ENCODE measurements around the gene HDGF. TPM values are rescaled to one million over a fixed set of nuclear protein-coding genes. Genes with fewer than 3 reads are reported as not detected.

The HDGF gene
- total and polyA plus RNA-seq, 9 of the 15 experiments (the other 6 are each of a cell fraction or from before 2014, with no cell fraction given): 38.8 to 601 (median 400) TPM

DNA sequence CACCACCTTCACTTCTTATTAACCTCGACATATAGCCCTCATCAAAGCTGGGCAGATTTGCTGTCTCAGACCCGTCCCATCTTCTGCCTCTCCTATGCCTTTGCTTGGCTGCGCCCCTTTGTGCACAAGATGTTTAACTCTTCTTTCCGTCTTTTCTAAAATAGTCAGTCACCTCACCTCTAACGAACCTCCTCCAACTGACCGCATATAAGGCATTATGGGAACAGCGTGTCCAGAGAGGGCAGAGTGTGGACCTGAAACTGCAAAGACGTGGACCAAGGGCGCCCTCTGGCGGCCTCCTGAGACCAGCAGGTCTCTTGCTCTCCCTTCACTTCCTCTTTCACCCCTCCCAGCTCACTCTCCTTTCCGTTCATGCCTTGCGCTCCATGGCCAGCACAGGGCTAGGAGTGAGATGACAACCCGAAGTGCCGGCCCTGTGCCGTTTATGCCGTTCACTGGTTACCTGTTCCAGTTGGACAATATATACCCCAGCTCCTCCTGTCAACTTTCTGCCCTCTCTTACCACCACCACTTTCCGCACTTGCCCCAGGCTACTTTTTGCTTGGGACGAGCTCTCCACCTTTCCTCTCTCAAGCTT, 25.7 kb downstream of the HDGF start (continued):
- TF ChIP-seq NEUROD1 (IDR thresholded peaks at IDR 0.05; ENCODE audit: borderline replicate concordance, low read depth, low read length, partially characterized antibody) (peak; percentile 65), ZNF165 (CRISPR knock-in tag; IDR thresholded peaks at IDR 0.05; ENCODE audit: borderline replicate concordance) (no peak), HEY1 (CRISPR knock-in tag; IDR thresholded peaks at IDR 0.05; ENCODE audit: borderline replicate concordance) (no peak), ATF1 (CRISPR knock-in tag; IDR thresholded peaks at IDR 0.05) (no peak), ATF1 (tag; IDR thresholded peaks at IDR 0.05) (peak; percentile 43; the same call in 1 of the 2 replicates), ZNF408 (CRISPR knock-in tag; IDR thresholded peaks at IDR 0.05; ENCODE audit: low read depth) (no peak), NR4A1 (CRISPR knock-in tag; IDR thresholded peaks at IDR 0.05) (no peak), NR4A1 (tag; IDR thresholded peaks at IDR 0.05) (no peak), ZNF232 (CRISPR knock-in tag; IDR thresholded peaks at IDR 0.05) (no peak), FOXP1 (CRISPR knock-in tag; IDR thresholded peaks at IDR 0.05) (no peak; the same call in 1 of the 2 replicates), ZNF384 (IDR thresholded peaks at IDR 0.05; ENCODE audit: low read depth, low read length) (no peak; the same call in 1 of the 2 replicates), HDAC1 (IDR thresholded peaks at IDR 0.05) (peak in 1 of 2 experiments; percentile 86; a peak in 1 of 4 replicates), RFX1 (IDR thresholded peaks at IDR 0.05) (no peak), LARP7 (IDR thresholded peaks at IDR 0.05) (no peak), TCF7 (IDR thresholded peaks at IDR 0.05; ENCODE audit: borderline replicate concordance) (no peak), TCFL5 (CRISPR knock-in tag; conservative IDR thresholded peaks at IDR 0.05) (no peak), GATAD2B (IDR thresholded peaks at IDR 0.05; ENCODE audit: borderline replicate concordance) (no peak), NONO (IDR thresholded peaks at IDR 0.05; ENCODE audit: low read depth in 2 of 2, low read length in 1 of 2) (0 out of 4 replicates have a peak, but pooled peaks of 1 of the 2 experiments have one; percentile 13), ZNF445 (CRISPR knock-in tag; IDR thresholded peaks at IDR 0.05; ENCODE audit: low read depth) (no peak), EZH2 (IDR thresholded peaks at IDR 0.05; ENCODE audit: borderline replicate concordance, low read depth, low read length) (no peak), CBX8 (IDR thresholded peaks at IDR 0.05; ENCODE audit: borderline replicate concordance, extremely low read depth, low read depth, low read length, poor library complexity, severe bottlenecking) (no peak), HNRNPL (IDR thresholded peaks at IDR 0.05; ENCODE audit: low read depth, low read length) (no peak), KLF6 (CRISPR knock-in tag; IDR thresholded peaks at IDR 0.05; ENCODE audit: borderline replicate concordance) (no peak)
- TF ChIP-seq, protein P1, sequence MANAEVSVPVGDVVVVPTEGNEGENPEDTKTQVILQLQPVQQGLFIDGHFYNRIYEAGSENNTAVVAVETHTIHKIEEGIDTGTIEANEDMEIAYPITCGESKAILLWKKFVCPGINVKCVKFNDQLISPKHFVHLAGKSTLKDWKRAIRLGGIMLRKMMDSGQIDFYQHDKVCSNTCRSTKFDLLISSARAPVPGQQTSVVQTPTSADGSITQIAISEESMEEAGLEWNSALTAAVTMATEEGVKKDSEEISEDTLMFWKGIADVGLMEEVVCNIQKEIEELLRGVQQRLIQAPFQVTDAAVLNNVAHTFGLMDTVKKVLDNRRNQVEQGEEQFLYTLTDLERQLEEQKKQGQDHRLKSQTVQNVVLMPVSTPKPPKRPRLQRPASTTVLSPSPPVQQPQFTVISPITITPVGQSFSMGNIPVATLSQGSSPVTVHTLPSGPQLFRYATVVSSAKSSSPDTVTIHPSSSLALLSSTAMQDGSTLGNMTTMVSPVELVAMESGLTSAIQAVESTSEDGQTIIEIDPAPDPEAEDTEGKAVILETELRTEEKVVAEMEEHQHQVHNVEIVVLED (CRISPR knock-in tag; IDR thresholded peaks at IDR 0.05): no peak
- TF ChIP-seq, protein P2, sequence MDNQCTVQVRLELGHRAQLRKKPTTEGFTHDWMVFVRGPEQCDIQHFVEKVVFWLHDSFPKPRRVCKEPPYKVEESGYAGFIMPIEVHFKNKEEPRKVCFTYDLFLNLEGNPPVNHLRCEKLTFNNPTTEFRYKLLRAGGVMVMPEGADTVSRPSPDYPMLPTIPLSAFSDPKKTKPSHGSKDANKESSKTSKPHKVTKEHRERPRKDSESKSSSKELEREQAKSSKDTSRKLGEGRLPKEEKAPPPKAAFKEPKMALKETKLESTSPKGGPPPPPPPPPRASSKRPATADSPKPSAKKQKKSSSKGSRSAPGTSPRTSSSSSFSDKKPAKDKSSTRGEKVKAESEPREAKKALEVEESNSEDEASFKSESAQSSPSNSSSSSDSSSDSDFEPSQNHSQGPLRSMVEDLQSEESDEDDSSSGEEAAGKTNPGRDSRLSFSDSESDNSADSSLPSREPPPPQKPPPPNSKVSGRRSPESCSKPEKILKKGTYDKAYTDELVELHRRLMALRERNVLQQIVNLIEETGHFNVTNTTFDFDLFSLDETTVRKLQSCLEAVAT (IDR thresholded peaks at IDR 0.05): peak in 1 of 2 experiments; percentile 59; a peak in 2 of 4 replicates
- TF ChIP-seq, protein P3, sequence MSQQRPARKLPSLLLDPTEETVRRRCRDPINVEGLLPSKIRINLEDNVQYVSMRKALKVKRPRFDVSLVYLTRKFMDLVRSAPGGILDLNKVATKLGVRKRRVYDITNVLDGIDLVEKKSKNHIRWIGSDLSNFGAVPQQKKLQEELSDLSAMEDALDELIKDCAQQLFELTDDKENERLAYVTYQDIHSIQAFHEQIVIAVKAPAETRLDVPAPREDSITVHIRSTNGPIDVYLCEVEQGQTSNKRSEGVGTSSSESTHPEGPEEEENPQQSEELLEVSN (IDR thresholded peaks at IDR 0.05; ENCODE audit: borderline replicate concordance in 1 of 2, extremely low read depth in 1 of 2, insufficient read depth in 1 of 2, insufficient read length in 1 of 2, low read depth in 1 of 2, low read length in 1 of 2, poor library complexity in 1 of 2, severe bottlenecking in 1 of 2): peak; percentile 16 to 64

Measured in K562 (cell line).